Thyroid gland (tissue), 4 donors: ENCODE measurements around the gene CCDC149.

Source experiments
- CTCF ChIP-seq, 6 experiments: fragments of 200-600 bp in 3 of 6; fragments of 450-650 bp in 3 of 6; sonication (generic) in 3 of 6; IDR thresholded peaks; one replicate each; pipeline ENCODE4 v1.5.1; 2016 to 2019; ENCODE audit warnings: antibody characterized with exemption in 6 of 6, mild to moderate bottlenecking in 2 of 6, inconsistent platforms in 1 of 6, moderate library complexity in 1 of 6
- POLR2A ChIP-seq, 2 donors: fragments of 450-650 bp; IDR thresholded peaks; one replicate each; pipeline ENCODE4 v1.6.1; 2017; ENCODE audit warnings: antibody characterized with exemption in 2 of 2, mild to moderate bottlenecking in 2 of 2, moderate library complexity in 1 of 2

GRCh38 chr4:24927049-24927448, 14.2 kb upstream of the CCDC149 start:
- no peak for TF ChIP-seq POLR2A (IDR thresholded peaks at IDR 0.05)
- TF ChIP-seq CTCF (IDR thresholded peaks at IDR 0.05), result no peak
